Measurements from ENCODE around the gene EXOC6B. TPM values are rescaled to one million over a fixed set of nuclear protein-coding genes. Genes with fewer than 3 reads are reported as not detected.

EXOC6B gene
- total RNA-seq, 1 donor: 9.0 TPM

DNA sequence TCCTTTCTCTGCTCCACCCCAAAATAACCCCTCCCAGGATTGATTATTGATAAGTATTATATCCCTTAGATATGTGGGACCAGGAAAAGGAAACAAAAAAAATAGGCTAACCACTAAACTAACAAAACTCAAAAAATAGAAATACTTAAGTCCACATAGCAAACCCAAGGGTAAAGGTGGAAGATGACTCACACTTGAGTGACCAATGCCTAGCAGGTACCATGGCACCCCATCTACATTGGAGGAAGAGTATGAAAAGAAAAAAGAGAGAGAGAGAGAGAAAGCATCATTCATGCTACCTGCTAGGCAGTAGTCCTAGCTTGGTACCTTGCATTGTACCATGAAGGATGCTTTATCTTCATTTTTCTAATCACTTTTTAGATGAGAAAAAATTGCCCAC lies 6.3 kb downstream of the EXOC6B start:
- H3K4me3 ChIP-seq (ENCODE audit: low read length): no peak overlapping the region
- H3K27me3 ChIP-seq (ENCODE audit: insufficient read depth, low read length): peaks cover 1% of the 10 kb centered on the region
- peaks cover 7% of the 10 kb centered on the region for H3K4me1 ChIP-seq (ENCODE audit: insufficient read depth, low read length)
- H3K9me3 ChIP-seq (ENCODE audit: low read depth, low read length): no peaks in the 10 kb centered on the region

DNA sequence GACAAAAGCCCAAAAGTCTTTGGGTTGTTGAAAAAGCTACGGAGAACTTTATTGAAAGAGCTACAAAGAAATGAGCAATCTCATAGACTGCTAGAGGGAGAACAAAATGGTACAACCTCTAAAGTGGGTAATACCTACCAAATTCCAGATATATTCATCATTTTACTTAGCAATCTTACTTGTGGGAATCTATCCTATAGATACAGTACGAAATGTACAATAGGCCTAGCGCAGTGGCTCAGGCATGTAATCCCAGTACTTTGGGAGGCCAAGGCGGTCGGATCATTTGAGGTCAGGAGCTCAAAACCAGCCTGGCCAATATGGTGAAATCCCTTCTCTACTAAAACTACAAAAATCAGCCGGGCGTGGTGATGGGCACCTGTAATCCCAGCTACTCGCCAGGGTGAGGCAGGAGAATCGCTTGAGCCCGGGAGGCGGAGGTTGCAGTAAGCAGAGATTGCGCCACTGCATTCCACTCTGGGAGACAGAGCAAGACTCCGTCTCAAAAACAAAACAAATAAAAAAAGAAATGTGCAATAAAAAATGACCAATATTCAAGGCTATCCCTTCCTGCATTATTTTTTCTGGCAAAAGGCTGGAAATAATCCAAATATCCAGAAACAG lies 10.1 kb downstream of the EXOC6B start:
- Histone ChIP-seq H3K27me3 (ENCODE audit: insufficient read depth, low read length) (no peaks in the 10 kb centered on the region), H3K9me3 (ENCODE audit: low read depth, low read length) (no peaks in the 10 kb centered on the region), H3K4me3 (ENCODE audit: low read length) (no peak overlapping the region), H3K4me1 (ENCODE audit: insufficient read depth, low read length) (no peaks in the 10 kb centered on the region)

DNA sequence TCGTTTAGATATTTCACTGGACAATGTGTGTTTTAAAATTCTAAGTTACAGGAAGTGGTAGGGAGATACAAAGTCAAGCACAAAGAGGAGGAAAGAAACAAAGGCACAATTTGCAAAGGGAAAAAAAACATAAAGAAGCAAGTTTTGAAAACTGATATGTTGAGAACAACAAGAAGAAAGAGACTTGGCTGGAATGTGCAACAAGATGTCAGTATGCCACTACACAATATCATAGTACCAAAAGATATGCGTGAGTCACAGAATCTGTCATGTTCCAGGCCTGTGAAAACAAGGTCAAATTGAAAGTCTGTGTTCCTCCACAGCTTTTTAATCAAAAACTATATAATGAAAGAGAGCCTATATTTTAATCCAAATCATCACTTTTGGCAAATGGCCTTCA lies 12.0 kb downstream of the EXOC6B start:
- no peaks in the 10 kb centered on the region for H3K27me3 ChIP-seq (ENCODE audit: insufficient read depth, low read length)
- H3K9me3 ChIP-seq (ENCODE audit: low read depth, low read length): peaks cover 10% of the 10 kb centered on the region
- no peaks in the 10 kb centered on the region for H3K4me1 ChIP-seq (ENCODE audit: insufficient read depth, low read length)
- H3K4me3 ChIP-seq (ENCODE audit: low read length): no peak overlapping the region

DNA sequence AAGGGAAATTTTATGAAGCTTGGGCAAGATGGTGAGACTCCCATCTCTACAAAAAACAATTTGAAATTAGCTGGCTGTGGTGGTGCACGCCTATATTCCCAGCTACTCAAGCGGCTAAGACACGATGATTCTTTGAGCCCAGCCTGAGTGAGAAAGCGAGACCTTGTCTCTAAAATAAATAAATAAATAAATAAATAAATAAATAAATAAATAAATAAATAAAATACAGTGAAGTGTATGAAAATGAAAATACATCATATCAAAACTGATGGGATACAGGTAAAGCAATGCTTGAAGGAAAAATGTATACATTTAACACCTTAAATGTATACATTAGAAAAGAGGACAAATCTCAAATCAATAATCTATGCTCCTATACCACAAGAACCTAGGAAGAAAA lies 15.7 kb downstream of the EXOC6B start:
- Histone ChIP-seq H3K9me3 (ENCODE audit: low read depth, low read length) (peaks cover 12% of the 10 kb centered on the region), H3K27me3 (ENCODE audit: insufficient read depth, low read length) (no peaks in the 10 kb centered on the region), H3K4me1 (ENCODE audit: insufficient read depth, low read length) (no peaks in the 10 kb centered on the region), H3K4me3 (ENCODE audit: low read length) (no peak overlapping the region)

DNA sequence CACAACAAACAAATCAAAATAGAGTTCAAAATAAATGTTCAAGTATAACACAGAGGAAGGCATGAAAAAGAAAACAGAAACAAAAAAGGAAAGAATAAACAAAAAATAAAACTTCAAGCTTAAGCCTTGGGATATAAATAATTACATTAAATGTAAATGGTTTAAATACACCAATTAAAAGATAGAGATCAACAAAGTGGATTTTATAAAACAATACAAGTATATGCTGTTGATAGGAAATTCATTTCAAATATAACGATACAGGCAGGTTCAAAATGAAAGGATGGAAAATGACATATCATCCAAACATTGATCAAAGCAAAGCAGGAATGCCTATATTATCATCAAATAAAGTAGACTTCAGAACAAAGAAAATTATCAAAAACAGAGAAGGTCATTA lies 16.7 kb downstream of the EXOC6B start:
- peaks cover 12% of the 10 kb centered on the region for H3K9me3 ChIP-seq (ENCODE audit: low read depth, low read length)
- no peaks in the 10 kb centered on the region for H3K4me1 ChIP-seq (ENCODE audit: insufficient read depth, low read length)
- no peaks in the 10 kb centered on the region for H3K27me3 ChIP-seq (ENCODE audit: insufficient read depth, low read length)
- H3K4me3 ChIP-seq (ENCODE audit: low read length): no peak overlapping the region

DNA sequence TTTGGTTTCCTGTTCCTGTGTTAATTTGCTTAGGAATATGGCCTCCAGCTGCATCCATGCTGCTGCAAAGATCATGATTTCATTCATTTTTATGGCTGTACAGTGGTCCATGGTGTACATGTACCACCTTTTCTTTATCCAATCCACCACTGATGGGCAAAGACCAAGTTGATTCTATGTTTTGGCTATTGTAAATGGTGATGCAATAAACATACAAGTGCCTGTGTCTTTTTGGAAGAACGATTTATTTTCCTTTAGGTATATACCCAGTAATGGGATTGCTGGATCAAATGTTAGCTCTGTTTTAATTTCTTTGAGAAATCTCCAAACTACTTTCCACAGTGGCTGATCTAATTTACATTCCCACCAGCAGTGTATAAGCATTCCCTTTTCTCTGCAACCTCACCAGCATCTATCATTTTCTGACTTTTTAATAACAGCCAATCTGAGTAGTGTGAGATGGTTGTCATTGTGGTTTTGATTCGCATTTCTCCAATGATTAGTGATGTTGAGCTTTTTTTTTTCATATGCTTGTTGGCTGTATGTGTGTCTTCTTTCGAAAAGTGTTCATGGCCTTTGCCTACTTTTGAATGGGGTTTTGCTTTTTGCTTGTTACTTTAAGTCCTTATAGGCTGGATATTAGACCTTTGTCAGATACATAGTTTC lies 19.4 kb downstream of the EXOC6B start:
- peaks cover 12% of the 10 kb centered on the region for H3K9me3 ChIP-seq (ENCODE audit: low read depth, low read length)
- H3K4me3 ChIP-seq (ENCODE audit: low read length): no peak overlapping the region
- H3K27me3 ChIP-seq (ENCODE audit: insufficient read depth, low read length): no peaks in the 10 kb centered on the region
- H3K4me1 ChIP-seq (ENCODE audit: insufficient read depth, low read length): no peaks in the 10 kb centered on the region

DNA sequence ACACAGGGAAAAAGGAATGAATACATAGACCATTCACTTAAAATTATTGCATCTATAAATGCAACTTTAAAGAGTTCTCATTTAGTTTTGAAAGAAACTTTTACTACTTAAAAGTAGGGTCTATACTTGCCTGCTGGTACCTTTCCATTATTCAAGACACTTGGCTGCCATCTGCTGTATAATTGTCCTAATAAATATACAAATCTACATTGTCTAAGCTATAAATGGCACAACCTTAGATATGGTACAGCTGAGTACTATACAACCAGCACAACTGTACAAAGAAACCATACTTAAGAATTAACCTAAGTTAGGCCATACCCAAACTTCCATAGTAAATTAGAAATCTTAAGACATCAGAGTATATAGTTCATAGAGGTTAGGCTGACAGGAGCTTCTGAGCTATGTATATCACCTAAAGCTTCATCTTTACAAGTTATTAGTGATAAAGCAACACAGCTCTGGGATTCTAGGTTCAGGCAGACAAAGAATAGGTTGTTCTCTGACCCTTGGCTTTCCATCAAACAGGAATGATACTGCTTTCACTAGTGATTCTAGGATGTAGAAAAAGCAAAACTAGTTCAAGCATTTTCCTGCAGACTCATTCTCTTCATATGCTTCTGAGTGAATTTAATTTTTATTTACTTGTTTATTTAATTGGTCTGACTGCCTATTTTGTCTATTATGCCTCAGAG lies 22.1 kb downstream of the EXOC6B start:
- Histone ChIP-seq H3K27me3 (ENCODE audit: insufficient read depth, low read length) (no peaks in the 10 kb centered on the region), H3K4me1 (ENCODE audit: insufficient read depth, low read length) (no peaks in the 10 kb centered on the region), H3K4me3 (ENCODE audit: low read length) (no peak overlapping the region), H3K9me3 (ENCODE audit: low read depth, low read length) (peaks cover 2% of the 10 kb centered on the region)

DNA sequence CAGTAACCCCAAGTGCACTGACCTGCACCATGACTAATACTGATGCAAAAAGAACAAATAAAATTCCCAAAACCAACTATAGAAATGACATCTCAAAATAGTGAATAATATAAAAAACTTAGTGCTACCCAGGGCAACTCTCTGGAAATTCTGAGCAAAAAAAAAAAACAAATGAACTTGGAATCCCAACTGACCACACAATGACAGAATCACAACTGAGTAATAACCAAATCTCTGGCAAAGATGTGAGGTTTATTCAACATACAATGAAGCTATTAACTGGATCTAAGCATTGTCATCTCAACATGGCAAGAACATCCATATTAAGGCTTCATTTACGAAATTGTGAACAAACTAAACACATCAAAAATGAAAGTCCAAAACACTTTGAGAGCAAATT lies 22.7 kb downstream of the EXOC6B start:
- Histone ChIP-seq H3K9me3 (ENCODE audit: low read depth, low read length) (no peaks in the 10 kb centered on the region), H3K4me3 (ENCODE audit: low read length) (no peak overlapping the region), H3K27me3 (ENCODE audit: insufficient read depth, low read length) (no peaks in the 10 kb centered on the region), H3K4me1 (ENCODE audit: insufficient read depth, low read length) (no peaks in the 10 kb centered on the region)

DNA sequence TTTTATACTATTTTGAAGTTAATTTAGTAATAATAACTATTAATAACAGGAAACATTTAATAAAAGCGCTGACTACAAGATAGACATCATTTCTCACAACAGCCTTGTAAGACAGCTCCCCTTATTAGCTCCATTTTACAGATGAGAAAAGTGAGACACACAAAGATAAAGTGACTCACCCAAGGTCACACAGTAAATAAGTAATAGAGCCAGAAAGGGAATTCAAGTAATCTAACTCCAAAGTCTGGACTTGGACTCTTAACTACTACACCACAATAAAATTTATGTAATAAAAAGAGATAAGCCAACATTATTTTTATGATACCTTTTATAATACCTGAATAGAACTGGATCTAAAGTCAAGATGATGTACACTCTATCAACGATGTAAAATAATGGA lies 25.3 kb downstream of the EXOC6B start:
- Histone ChIP-seq H3K4me1 (ENCODE audit: insufficient read depth, low read length) (no peaks in the 10 kb centered on the region), H3K9me3 (ENCODE audit: low read depth, low read length) (no peaks in the 10 kb centered on the region), H3K27me3 (ENCODE audit: insufficient read depth, low read length) (no peaks in the 10 kb centered on the region), H3K4me3 (ENCODE audit: low read length) (no peak overlapping the region)

DNA sequence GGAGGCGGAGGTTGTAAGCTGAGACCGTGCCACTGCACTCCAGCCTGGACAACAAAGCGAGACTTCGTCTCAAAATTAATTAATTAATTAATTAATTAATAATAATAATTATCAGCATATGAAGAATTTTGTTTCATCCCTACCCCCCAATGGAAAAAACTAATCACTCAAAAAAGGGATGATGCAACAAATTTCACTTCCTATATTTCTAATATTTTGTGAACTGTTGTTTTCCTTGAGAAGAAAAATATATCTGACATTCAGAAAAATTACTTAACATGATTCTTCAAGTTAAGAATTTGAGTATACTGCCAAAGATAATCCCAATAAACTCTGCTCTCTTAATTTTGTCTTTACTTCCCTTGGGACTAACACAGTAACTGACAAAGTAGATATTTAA lies 28.1 kb downstream of the EXOC6B start:
- H3K4me1 ChIP-seq (ENCODE audit: insufficient read depth, low read length): no peaks in the 10 kb centered on the region
- no peaks in the 10 kb centered on the region for H3K9me3 ChIP-seq (ENCODE audit: low read depth, low read length)
- no peak overlapping the region for H3K4me3 ChIP-seq (ENCODE audit: low read length)
- H3K27me3 ChIP-seq (ENCODE audit: insufficient read depth, low read length): no peaks in the 10 kb centered on the region

DNA sequence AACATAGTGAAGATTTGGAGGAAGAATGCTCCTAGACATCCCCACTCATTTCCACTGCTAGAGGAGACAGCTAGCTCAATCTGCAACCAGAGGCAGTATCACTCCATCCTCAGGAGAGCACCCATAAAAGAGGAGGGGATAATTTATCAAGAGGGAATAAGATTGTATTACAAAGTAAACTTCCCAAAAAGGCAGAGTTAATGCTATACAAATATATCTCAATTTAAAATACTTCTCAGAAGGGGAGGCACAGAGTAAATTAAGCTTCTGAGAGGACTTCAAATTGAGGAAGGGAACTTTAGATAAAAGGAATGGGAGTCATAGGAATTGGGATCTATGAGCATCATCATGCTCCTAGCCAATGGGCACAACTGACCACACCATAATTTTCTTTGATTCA lies 29.1 kb downstream of the EXOC6B start:
- H3K4me1 ChIP-seq (ENCODE audit: insufficient read depth, low read length): no peaks in the 10 kb centered on the region
- no peaks in the 10 kb centered on the region for H3K27me3 ChIP-seq (ENCODE audit: insufficient read depth, low read length)
- no peak overlapping the region for H3K4me3 ChIP-seq (ENCODE audit: low read length)
- H3K9me3 ChIP-seq (ENCODE audit: low read depth, low read length): no peaks in the 10 kb centered on the region

DNA sequence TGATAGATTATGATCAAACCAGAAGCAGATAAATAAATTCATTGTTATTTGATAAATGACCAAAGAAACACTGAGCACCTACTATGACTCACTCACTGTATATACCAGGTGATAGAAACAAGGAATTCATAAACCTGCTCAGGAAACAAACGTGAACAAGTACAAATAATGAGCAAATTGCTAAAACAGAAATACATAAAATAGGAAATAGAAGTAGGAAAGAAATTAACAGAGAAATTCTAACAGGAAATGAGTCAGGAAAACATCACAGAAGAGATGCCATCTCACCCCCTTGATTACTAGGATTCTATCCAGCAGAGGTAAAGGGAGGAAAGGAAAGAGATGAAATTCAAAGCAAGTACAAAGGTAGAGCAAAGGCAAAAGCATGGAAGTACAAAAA lies 31.3 kb downstream of the EXOC6B start:
- Histone ChIP-seq H3K9me3 (ENCODE audit: low read depth, low read length) (no peaks in the 10 kb centered on the region), H3K27me3 (ENCODE audit: insufficient read depth, low read length) (no peaks in the 10 kb centered on the region), H3K4me3 (ENCODE audit: low read length) (no peak overlapping the region), H3K4me1 (ENCODE audit: insufficient read depth, low read length) (no peaks in the 10 kb centered on the region)

DNA sequence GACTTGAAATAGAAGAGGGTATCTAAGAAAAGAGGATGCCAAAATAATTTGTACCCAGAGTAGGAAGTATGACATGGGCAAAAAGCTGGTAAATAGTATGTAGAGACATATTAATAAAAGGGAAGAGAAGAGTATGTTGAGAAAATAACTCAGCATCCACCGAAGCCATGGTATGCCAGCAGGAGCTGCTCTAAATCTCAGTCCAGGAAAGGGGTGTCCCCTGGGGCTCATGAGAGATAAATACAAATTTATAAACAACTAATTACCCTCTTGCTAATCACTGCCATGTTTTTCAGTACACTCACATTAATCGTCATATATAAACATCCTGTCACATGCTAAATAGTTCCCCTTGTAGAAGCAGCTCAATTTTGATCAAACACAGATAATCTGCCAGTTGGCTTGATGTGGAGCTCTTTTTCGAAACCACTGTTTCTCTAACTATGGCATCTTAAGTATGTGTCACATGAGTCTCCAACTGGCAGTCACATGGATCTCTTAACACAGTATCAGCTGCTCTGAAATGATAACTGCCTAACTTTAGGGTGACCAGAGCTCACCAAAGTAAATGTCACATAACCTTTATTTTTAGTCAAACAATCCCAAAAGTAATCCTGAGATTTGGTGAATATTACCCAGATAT lies 31.9 kb downstream of the EXOC6B start:
- no peaks in the 10 kb centered on the region for H3K9me3 ChIP-seq (ENCODE audit: low read depth, low read length)
- H3K4me3 ChIP-seq (ENCODE audit: low read length): no peak overlapping the region
- no peaks in the 10 kb centered on the region for H3K27me3 ChIP-seq (ENCODE audit: insufficient read depth, low read length)
- H3K4me1 ChIP-seq (ENCODE audit: insufficient read depth, low read length): no peaks in the 10 kb centered on the region

DNA sequence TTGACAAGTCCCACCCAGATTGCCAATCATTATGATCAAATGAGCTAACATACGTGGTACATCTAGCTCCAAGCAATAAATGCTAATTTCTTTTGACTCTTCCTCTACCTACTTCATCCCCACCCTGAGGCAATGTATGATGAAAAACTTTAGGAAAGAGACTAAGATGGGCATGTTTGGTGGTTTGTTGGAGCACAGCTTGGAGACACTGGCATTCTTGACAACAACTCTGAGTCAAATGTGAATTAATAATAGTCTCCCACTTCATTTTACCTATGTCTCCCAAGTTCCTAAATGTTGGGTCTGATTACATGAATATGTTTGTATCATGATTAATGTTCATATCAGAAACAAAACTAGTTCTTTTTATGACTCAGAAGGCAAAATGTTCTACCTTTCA lies 36.6 kb downstream of the EXOC6B start:
- Histone ChIP-seq H3K9me3 (ENCODE audit: low read depth, low read length) (no peaks in the 10 kb centered on the region), H3K4me1 (ENCODE audit: insufficient read depth, low read length) (no peaks in the 10 kb centered on the region), H3K27me3 (ENCODE audit: insufficient read depth, low read length) (no peaks in the 10 kb centered on the region), H3K4me3 (ENCODE audit: low read length) (no peak overlapping the region)

DNA sequence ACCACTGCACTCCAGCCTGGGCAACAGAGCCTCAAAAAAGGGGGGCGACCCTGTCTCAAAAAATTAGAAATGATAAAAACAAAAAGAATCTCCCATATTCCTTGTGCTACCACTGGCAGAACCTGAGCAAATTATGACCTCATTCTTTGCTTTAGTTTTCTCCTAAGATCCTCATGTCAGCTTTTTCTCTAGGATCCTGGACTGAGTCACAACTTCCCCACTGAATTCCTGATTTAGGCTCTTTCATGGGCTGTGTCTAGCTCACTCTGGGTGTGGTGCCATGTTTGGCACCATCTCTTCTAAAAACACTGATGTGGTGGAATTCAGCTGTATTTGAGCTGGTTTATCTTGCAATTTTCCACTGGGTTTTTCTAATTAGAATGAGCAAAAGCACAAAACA lies 37.1 kb downstream of the EXOC6B start:
- Histone ChIP-seq H3K9me3 (ENCODE audit: low read depth, low read length) (no peaks in the 10 kb centered on the region), H3K4me3 (ENCODE audit: low read length) (no peak overlapping the region), H3K27me3 (ENCODE audit: insufficient read depth, low read length) (no peaks in the 10 kb centered on the region), H3K4me1 (ENCODE audit: insufficient read depth, low read length) (no peaks in the 10 kb centered on the region)

Data from mononuclear cell (primary cell).